GM18502 (cell line): Measurements from ENCODE around the gene LPO.

ENCODE experiments used
- ATAC-seq: cut with Tn5 transposase; IDR thresholded peaks from one replicate; pipeline ENCODE4 v1.9.1; 2021; ENCODE audit warnings: mild to moderate bottlenecking; ENCODE audit not compliant: unreplicated experiment, poor library complexity

LPO gene

DNA sequence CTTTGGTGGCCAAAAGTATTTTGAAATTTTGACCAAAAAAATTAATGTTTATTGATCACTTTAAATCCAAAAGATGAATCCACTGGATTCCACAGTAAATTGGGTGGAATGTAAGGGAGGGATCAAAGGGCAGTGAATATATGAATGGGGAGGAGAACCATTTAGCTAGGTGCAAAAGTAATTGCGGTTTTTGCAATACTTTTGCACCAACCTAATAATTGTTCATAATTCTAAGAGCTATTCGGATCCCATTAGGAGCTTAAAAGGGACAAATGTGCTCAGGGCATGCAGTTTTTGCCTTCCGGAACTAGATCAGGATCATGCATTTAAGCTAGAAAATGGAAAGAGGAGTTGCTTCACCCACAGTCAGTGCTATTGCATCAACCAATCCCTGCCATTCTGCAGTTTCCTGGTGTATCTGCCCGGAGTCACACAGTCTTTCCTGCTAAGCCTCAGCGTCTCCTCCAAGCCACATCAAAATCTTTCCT lies at the start of gene LPO:
Gene LPO, plus strand, starts transcription at position 438 of the 488 bp plus-strand sequence. CDS start 4,396 bp downstream, outside the sequence.
- ATAC-seq, result no peak

DNA sequence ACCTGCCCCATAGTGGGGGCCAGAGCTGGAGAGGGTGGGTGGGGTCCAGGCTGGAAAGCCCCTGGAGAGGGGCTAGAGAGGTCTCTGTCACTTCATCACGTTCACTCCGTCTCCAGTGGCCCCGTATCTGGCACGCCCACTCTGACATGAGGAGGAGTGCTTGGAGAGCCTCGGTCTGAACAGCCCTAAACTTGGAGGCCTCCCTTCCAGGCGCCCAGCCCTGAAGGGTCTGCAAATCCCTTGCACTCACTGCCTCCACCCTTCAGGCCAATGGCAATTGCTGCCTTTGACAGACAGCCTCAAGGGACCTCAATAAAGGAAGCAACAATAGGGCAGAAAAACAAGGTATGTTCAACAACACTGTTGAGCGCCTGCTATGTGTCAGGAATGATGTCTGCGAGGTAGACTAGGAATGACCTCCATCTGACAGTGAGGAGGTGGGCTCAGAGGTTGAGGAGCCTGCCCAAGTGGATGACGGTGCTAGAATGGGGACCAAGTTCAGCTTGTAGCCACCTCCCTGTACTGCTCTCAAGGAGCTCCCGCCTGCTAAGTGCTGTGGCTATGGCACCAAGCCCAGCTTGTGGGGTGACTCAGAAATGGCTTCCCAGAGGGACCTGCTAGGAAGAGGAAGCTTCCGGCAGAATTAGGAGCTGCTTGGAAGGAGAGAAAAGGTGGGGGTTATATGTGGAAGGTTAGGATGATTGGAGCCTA lies 48.8 kb upstream of the LPO start:
- ATAC-seq, result no peak

DNA sequence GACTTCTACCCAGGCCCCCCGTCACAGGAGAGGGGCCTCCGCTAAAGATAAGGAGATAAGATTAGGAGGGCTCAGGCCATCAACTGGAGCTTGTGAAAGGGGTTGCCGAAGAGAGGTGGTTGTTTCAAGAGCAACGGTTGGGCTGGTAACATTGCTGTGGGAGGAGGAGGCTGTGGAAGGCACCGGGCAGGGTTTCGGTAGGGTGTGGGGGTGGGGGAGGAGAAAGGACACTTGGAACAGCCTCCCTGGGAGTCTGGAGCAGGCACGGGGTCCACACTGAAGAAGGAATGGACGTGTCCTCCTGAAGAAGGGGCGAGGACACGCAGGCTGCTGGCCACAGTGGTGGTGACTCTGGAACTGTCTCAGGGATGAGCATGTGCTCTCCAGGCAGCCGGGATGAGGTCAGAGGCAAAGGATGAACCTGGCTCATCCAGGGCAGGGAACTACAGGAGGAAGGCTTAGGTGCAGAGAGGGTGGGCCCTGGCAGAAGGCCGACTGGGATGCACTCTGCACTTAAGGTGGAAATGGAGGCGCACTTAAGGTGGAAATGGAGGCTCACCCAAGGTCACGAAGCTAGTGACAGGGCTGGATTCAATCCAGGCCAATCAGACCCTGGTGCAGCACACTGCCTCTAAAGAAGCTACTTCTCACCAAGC lies 47.0 kb upstream of the LPO start:
- no peak for ATAC-seq

DNA sequence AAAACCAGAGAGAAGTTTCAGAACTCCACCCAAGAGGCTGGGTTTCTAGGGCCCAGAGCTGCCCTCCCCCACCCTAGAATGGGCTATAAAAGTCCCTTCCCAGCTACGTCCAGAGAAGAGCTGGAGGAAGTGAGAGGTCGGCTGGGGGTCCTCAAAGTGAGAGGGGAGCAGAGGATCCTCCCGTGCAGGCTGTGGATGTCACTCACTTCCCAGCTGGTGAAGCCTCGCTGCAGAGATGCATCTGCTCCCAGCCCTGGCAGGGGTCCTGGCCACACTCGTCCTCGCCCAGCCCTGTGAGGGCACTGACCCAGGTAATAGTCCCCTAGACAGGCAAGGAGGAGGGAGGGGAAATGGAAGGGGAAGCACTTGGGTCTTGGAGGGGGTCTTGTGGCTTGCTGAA lies 45.8 kb upstream of the LPO start, which contains the start of gene EPX:
Gene EPX, plus strand, starts transcription at position 115 of the 400 bp plus-strand sequence. Its CDS starts 121 bp downstream, at position 236.
- no peak for ATAC-seq

DNA sequence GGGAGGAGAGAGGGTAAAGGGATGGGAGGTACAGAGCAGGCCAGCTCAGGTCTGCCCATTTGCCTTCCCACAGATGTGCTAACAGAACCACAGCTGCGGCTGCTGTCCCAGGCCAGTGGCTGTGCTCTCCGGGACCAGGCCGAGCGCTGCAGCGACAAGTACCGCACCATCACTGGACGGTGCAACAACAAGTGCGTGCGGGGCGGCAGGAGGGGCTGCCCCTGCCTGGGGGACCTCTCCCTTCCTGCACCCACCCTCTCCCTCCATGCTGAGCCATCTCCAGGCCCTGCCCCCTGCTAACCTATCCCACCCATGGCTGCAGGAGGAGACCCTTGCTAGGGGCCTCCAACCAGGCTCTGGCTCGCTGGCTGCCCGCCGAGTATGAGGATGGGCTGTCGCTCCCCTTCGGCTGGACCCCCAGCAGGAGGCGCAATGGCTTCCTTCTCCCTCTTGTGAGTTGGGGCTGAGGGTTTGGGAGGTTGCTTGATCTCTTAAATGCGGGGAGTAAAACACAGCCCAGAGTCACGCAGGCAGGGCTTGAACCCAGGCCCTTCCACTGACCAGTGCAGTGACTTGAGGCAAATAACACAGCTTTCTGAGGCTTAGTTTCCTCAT lies 44.6 kb upstream of the LPO start:
- no peak for ATAC-seq

DNA sequence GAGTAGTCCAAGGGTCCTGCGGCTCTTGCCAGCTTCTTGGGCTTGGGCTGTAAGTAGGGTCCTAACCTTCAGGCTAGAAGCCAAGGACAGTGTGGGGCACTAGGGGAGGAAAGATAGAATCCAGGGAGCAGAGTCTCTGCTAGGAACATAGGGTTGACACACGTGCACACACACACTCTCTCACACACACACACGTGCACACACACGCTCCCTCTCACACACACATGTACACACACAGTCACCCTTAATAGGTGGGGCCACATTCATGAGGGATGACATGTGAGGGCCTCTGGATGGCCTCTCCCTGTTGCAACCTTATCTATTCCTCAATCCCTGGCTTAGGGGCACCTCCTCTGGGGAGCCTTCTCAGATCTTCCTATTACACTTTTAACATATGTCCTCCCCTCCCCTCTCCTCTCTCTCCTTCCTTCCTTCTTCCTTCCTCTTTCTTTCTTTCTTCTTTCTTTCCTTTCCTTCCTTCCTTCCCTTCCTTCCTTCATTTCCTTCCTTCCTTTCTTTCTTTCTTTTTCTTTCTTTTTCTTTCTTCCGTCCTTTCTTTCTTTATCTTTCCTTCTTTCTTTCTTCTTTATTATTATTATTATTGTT lies 42.8 kb upstream of the LPO start:
- no peak for ATAC-seq

DNA sequence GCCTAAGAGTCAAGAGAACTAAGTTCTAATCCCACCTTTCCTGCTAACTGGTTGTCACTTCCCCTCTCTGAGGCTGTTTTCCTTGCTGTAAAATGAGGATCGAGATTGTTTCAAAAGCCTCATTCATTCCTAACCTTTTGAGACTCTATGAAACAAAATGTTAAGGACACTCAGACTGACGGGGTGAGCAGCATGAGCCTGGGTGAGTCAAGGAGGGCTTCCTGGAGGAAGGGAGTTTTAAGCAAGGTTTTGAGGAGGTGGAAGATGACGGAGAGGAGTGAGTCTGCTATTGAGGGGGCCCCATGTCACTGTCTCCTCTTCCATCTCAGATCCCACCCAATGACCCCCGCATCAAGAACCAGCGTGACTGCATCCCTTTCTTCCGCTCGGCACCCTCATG lies 41.8 kb upstream of the LPO start:
- no peak for ATAC-seq

DNA sequence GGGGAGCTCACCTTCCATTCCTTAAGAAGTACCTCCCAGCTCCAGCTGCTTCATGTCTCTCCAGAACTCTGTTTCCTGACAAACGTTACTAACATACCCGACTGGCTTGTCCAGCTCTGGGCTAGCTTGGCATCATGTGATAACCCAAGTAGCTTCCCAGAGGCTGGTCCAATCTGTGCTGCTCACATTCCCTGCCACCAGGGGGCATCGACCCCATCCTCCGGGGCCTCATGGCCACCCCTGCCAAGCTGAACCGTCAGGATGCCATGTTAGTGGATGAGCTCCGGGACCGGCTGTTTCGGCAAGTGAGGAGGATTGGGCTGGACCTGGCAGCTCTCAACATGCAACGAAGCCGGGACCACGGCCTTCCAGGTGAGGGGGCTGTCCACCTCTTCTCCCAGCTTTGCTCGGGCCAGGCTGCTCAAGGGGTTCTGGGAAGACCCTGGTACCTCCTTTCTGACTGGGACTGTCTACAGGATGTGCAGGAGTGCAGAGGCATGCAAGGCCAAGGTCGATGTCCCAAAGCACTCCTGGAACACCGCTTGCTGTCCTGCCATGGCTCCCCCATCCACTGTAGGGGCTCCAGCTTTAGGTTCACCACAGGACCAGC lies 38.3 kb upstream of the LPO start:
- ATAC-seq, result peak; percentile 48

DNA sequence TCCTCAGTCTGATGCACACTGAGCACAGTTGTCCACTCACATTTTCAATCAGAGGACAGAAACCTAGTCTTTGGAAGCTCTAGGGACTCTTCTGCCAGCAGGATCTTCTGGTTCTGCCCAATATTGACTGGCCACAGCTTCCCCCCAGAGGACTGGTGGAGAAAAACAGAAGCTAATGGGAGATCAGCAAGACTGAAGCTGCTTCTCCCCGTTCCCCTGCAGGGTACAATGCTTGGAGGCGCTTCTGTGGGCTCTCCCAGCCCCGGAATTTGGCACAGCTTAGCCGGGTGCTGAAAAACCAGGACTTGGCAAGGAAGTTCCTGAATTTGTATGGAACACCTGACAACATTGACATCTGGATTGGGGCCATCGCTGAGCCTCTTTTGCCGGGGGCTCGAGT lies 35.5 kb upstream of the LPO start:
- no peak for ATAC-seq

DNA sequence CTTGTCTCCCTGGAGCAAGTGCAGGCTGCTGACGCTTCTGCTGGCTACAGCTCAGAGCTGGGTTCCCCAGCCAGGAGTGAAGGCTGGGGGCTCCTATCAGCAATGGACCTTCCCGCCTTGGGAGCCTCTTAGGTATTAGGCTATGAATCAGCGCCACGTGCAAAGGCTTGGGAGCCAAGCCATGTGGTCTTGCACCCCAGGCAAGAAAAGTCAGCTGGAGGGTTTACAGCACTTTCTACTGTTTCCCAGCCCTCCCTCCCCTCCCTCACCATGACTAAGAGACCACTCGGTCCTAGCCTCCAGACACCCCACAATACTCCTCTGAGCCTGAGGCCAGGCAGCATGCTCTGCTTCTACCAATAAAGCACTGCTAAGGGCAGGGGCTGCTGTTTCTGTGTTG lies 33.6 kb upstream of the LPO start:
- ATAC-seq, result no peak

DNA sequence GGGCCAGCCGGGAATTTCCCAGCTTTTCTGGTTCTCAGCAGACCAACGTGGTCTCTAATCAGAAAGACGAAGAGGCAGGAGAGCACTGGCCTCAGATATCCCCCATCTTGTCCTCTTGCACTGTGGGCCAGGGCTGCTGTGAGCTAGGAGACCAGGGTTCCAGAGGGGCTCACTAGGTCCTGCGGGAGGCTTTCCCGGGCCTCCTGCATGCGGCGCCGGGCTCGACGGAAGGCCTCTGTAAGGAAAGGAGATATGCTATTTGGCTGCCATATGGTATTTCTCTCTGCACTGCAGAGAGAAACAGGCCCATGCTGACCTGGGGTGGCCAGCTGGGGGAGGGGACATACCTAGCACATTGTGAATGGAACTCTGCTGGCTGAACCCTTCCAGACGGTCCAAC lies 32.4 kb upstream of the LPO start:
- ATAC-seq, result no peak

DNA sequence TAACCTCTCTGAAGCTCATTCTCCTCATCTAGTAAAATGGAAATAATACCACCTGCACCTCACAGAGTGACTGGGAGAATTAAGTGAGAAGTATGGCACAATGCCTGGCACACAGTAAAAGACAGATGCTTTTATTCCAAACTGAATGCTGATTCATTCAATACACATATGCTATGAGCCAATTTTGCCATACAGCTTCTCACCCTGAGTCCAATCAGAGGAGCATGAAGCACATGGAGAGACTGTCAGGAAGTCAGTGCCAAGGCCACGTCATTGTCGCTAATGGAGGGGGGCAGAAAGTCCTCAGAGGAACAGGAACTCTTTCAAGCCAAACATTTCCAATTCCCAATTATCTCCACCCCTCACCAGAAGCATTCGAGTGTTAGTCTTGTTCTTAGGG lies 30.9 kb upstream of the LPO start:
- ATAC-seq, result no peak

DNA sequence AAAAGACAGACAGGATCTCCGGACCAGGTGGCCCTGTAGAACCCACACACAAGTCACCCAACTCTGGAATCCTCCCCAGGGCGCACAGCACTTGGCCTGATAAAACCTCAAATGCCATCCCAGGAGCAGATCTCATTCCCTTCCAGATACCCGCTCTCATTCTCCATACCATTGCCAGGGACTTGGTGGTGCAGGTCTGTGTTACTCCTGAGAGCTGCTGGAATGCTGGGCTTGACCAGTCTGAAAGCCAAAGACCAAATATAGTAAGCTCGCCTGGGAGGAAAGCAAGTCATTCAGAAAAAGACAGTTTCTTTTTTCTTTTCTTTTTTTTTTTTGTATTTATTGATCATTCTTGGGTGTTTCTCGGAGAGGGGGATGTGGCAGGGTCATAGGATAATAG lies 30.0 kb upstream of the LPO start:
- ATAC-seq, result no peak

DNA sequence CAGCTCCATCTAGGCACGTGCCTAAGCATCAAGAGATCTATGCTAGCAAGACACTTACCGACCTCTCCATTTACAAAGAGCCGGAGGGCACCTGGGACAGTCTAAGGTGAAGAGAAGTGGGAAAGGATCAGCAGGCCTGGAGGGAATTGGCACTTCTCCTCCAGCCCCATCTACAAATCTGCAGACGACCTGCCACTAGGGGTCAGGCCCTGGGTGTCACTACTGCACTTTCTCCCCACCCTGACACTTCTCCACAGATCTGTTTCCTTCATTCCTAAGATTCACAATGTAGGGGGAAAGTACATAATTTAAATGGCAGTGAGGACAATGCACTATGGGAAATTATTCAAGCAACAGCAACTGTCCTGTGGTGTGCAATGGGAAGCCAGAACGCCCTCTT lies 27.5 kb upstream of the LPO start:
- ATAC-seq, result no peak

DNA sequence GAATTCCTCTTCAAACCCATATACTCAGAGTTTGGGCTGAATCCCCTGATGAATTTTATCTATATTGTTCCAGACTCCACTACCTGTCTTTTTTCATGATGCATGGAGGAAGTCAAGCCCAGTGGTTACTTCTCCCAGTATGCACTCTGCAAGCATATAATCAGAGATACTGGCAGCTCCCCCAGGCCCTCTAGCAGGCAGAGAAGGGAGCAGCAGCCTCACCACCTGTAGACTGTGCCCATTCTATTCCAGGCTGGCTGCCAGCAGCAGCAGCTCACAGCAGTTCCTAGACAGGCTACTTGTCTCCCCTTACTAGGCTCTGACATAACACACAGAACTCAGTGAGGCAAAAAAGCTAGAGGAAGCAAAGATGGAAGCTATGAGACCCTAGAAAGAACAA lies 22.7 kb upstream of the LPO start:
- ATAC-seq, result no peak

DNA sequence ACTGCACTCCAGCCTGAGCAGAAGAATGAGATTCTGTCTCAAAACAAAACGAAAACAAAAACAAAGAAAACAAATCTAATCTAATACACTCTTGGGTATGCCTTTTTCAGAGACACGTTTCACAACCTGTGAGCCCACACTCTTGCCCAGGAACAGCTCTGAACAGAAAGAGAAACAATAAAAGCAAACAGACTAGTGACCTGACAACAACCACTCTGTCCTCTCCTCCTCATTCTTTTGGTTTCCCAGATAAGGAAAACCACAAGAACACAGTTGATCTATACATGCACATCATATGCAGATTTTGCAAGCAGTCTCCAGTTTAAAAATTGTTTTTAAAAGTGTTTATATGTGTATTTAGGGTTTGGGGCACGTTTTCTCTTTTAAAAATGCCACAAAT lies 20.6 kb upstream of the LPO start:
- no peak for ATAC-seq

DNA sequence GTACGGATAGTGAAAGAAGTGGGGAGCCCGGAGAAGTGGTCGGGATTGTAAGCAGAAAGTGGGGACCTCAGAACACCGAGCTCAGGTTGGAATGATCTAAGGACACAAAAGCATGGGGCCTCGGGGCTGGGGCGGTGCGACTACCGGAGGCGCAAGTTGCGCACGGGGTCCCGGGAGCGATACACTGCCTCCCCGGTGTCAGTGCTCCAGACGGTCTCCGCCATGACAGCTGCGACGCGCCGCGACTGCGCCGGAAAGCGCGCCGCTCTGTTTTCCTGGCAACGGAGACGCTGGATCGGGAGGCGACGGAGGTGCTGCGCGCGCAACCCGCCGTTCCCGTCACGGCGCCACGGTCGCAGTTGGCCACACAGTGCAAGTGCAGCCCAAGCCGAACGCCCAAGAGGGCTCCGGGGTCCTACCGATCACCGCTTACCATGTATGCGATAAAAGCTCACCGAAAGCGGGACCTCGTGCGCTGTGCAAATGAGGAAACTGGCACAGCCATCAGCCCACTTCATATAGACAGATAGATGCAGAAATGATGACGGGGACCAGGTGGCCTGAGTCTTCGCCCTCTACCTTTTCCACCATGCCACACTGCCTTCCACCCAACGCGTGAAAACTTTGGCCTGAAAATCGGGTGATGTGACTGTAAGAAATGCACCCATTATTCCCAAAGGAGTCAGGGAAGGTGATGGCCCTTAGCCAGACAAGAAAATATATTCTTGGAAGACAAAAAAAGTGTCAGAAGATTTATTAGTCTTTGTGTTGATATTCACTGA lies 19.2 kb upstream of the LPO start, which contains the start of gene MKS1:
Gene MKS1, minus strand, starts transcription at position 249 of the 782 bp plus-strand sequence. Its CDS starts 25 bp downstream, at position 224.
- peak; percentile 96 for ATAC-seq

DNA sequence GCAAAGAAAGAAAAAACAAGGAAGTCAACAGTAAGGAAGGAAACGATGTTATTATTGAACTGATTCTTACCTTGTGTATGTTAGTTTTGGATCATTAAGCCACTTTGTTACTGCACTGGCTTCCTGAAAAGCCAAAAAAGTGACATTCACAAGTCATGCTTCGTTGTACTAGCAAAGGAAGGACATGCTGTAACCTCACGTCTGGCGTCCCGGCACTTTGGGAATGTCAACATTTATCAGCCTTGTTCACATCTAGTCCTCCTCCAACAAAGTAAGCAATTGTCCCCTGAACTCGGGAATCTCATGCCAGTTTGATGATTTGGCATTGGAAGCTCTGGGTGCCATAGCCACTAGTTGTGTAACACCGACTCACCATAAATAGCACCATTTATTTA lies 18.6 kb upstream of the LPO start:
- ATAC-seq, result no peak

DNA sequence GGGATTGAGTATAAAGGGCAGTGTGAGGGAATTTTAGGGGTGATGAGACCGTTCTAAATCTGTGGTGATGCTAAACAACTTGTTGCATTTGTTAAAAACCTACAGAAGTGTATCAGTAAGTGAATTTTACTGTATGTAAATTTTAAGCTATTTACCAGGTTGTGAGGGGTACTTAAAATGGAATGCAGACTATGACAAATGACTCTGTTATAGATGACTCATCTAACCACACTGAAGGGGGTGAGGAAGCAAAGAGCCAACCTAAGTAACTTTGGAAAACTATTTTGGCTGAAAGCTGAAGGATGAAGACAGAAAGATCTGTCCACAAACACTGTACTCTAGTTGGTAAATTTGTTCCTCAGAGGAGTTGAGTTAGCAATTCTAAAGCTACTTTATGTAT lies 14.1 kb upstream of the LPO start:
- no peak for ATAC-seq

DNA sequence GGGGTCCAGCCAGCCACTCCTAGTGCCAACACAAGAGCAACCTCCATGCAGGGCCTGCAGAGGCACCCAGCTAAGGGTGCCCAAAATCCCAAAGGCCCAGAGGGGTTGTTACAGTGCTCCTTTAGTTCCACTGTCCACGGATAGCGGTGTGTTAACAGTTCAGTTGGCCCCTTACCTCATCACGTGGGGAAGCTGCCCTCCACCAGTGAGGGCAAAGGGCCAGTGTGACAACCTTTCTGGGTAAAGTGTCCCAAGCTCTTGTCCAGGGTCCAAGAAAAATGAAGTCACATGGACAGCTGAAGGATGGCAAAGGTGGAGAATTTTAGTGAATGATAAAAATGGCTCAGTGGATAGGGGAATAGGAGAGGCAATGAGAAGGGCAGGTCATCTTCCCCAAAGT lies 10.7 kb upstream of the LPO start:
- ATAC-seq, result no peak
